Stimulated activated effector memory CD8-positive, alpha-beta T cell treated with anti-CD3 and anti-CD28 coated beads, Interleukin-12 subunit alpha, Interleukin-12 subunit beta, amount 100 ng/mL, for 72 hours (primary cell): ENCODE results near the gene AFF3.

Experiments
- ATAC-seq: fragments of 150-1000 bp; cut with Tn5 transposase; 2 replicates; pipeline ENCODE4 v1.10.0; 2021
- DNase-seq, 2 donors: peaks; one replicate each; pipeline ENCODE4 v3.0.0; 2021 to 2022; ENCODE audit warnings: low spot score in 2 of 2
- H3K27ac Mint-ChIP-seq: one replicate; pipeline ENCODE4 v1.8.0; 2022; ENCODE audit warnings: mild to moderate bottlenecking, mixed read lengths
- H3K36me3 Mint-ChIP-seq: one replicate; pipeline ENCODE4 v1.8.0; 2022; ENCODE audit warnings: mild to moderate bottlenecking, mixed read lengths
- H3K4me1 Mint-ChIP-seq: one replicate; pipeline ENCODE4 v1.8.0; 2022; ENCODE audit warnings: mixed read lengths
- H3K4me3 Mint-ChIP-seq: one replicate; pipeline ENCODE4 v1.8.0; 2022; ENCODE audit warnings: mild to moderate bottlenecking, mixed read lengths
- H3K9me3 Mint-ChIP-seq: one replicate; pipeline ENCODE4 v1.8.0; 2022; ENCODE audit warnings: mixed read lengths

AFF3 gene

DNA sequence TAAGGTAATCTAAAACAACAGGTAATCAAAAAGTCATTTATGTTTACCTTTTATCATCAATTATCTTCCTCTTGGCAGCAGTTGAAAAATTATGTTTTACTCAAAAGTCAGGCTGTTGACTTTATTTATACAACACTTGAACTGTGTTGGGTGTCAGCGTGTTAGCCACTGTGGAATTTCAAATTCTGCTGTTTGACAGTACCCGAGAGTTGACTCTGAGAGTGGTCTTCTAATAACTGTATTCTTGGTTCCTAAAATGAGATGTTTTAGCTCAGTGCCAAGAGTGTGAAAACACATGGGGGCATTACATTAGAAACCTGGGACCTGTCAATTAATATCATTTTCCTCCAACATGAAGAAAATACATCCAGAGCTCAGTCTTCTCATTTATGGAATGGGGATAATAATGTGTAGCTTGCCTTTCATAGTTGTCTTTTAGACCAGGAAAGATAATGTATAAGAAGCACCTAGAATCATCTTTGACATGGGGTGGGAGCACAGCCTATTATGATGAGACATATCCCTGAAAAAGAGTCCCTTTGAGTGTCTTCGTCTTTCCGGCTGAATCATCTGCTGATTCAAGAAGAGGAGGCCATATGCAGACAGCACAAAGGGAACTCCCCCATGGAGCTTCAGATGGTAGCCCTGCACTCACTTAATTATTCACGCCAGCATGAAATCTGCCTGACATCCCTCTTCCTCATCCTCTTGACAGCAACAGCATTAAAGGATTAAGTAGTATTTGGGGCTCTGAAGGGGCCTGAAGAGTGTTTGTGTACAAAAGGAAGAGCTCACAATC, 89.1 kb downstream of the AFF3 start:
- H3K4me1 Mint-ChIP-seq, result no peaks in the 10 kb centered on the region
- DNase-seq (peak in 1 of 2 donors; percentile 18), ATAC-seq (peak; percentile 36)
- no peaks in the 10 kb centered on the region for H3K36me3 Mint-ChIP-seq
- H3K4me3 Mint-ChIP-seq, result no peak overlapping the region
- H3K9me3 Mint-ChIP-seq, result no peaks in the 10 kb centered on the region
- H3K27ac Mint-ChIP-seq, result no peak overlapping the region

DNA sequence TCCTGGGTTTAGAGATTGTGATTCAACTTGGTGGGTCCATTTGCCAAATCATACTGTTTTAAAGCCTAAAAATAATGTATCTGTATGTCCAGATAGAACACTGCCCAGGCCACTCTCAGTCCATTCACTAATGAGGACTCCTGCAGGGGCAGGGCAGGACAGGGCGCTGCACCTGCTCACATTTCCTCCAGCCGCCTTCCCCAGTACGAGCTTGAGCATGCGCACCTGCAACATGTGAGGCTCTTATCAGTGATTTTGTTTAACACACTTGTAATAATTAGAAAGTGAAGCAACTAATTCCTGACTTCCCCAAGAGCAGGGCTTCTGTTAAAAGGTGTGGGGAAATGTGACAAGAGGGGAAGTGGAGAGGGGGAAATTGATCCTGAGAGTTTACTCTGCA, 89.7 kb downstream of the AFF3 start:
- Mint-ChIP-seq H3K4me1 (no peaks in the 10 kb centered on the region), H3K4me3 (no peak overlapping the region), H3K27ac (no peak overlapping the region), H3K36me3 (no peaks in the 10 kb centered on the region), H3K9me3 (no peaks in the 10 kb centered on the region)
- ATAC-seq, result no peak
- DNase-seq, result peak in 1 of 2 donors; percentile 13

DNA sequence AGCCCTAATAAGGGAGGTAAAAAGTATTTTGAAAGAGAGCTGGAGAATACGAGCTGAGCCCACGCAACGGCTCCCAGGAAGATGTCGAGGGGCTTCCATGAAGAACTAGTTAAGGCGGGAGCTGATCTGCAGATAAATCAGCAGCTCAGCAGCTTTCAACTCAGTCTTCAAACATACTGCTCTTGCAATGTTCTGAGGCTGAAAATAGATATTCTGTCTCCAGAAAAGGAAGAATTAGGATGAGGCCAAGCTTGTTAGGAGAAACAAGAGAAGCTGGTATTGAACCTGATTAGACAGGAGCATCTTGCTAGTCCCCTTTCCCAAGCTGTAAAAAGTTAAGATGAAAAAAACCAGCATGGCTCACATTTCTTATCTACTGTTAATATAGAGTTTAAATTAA, 91.1 kb downstream of the AFF3 start:
- Mint-ChIP-seq H3K4me1 (no peaks in the 10 kb centered on the region), H3K36me3 (no peaks in the 10 kb centered on the region)

DNA sequence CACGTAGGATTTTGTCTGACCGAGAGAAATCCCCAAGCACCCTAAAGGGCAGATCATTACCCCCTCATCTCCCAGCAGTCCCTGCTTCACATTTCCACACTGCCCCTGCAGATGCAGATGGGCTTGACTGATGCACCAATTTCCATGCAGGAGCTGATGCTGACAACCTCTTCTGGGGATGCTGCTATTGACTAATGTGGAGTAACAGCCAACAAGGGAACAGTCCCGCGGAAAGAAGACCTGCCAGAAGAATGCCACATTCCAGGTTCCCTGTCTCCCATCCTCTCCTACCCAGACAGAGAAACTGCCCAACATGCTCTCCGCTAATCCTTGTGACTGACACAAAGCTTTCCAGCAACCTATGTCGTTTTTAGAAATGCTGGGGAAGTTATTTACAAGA, 91.7 kb downstream of the AFF3 start:
- no peak overlapping the region for H3K4me3 Mint-ChIP-seq
- H3K9me3 Mint-ChIP-seq, result no peaks in the 10 kb centered on the region
- no peaks in the 10 kb centered on the region for H3K36me3 Mint-ChIP-seq
- H3K4me1 Mint-ChIP-seq, result no peaks in the 10 kb centered on the region
- no peak overlapping the region for H3K27ac Mint-ChIP-seq
- no peak for ATAC-seq
- no peak for DNase-seq

More for the DNA sequence above, 91.1 kb downstream of the AFF3 start:
- Mint-ChIP-seq H3K27ac (no peak overlapping the region), H3K9me3 (no peaks in the 10 kb centered on the region), H3K4me3 (no peak overlapping the region)
- DNase-seq, result peak in 1 of 2 donors; percentile 8
- ATAC-seq, result no peak

DNA sequence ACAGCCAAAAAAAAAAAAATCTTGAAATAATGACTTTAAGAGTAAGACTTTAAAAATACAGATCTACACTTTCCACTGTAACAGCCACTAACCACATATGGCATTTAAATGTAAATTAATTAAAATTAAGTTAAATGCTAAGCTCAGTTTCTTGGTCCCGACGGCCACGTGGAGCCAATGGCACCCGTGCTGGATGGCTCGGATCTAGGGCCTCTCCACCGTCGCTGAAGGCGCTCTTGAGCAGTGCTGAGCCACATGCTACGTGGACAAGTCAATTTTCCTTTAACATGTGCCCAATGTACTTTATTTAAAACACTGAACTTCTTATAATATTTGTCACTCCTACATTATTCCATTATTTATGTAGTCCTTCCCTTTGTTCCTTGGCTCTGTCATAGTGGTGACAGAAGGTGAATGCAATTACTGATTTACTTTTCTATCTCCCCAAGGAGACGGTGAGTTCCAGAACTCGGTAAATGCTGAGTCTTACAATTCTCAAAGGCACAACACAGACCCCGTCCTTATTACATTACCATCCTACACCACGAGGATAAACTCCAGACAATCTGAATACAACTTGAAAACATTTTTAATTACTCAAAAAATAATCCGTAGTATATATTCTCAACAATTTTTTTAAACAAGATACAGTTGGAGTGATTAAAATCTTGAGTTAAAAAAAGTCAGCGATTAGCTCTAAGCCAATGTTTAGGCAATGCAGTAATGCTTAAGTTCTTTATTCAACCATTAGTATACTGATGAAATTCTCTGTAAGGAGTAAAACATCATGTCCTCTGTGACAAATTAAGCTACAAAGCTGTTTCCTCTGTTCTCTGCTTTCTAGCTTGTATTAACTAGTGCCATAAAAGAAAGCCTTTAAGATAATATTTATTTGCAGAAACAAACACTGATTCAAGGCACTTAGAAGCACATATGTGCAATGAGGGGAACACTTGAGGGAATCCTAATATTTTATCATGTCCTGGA, 95.1 kb downstream of the AFF3 start:
- DNase-seq, result no peak
- Mint-ChIP-seq H3K27ac (no peak overlapping the region), H3K9me3 (no peaks in the 10 kb centered on the region), H3K4me3 (no peak overlapping the region), H3K36me3 (no peaks in the 10 kb centered on the region), H3K4me1 (no peaks in the 10 kb centered on the region)
- no peak for ATAC-seq

DNA sequence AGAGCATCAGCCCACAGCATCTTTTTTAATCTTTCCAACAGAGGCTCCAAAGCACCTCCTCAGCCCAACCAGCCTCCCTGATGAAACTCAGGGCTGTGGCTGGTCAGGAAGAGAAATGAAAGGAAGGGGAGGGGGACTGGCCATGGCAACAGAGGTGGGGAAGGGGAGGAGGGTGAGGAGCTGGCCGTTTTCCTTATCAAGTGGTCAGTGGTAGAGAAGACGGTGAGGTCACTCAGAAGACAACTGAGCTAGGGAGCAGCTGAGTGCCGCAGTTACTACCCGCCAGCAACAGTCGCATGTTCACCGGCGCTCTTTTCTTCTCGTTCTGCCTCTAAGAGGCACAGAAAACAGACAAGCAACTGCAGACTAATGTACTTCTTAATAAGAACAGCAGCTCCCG, 97.4 kb downstream of the AFF3 start:
- Mint-ChIP-seq H3K36me3 (no peaks in the 10 kb centered on the region), H3K4me3 (no peak overlapping the region), H3K27ac (no peak overlapping the region), H3K4me1 (no peaks in the 10 kb centered on the region), H3K9me3 (no peaks in the 10 kb centered on the region)
- DNase-seq (peak in 1 of 2 donors; percentile 4), ATAC-seq (no peak)

DNA sequence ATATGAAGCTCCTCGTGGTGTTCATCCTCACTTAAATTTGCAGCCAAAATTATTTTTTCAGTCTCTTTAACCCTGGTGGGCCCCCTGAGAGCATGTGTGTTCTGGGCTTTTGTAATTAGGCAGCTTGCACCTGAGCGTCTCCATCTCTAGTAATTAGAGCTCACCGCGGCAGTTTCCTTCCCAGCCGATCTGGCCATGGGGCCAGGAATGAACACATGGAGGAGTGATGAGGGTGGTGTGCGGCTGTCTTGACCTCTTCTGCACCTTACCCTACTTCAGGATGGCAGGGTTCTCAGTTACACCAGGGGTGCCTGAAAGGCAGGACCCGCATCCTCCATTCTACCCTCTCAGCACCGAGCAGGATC, 98.5 kb downstream of the AFF3 start:
- Mint-ChIP-seq H3K9me3 (no peaks in the 10 kb centered on the region), H3K4me1 (no peaks in the 10 kb centered on the region), H3K36me3 (no peaks in the 10 kb centered on the region), H3K4me3 (no peak overlapping the region), H3K27ac (no peak overlapping the region)
- ATAC-seq (no peak), DNase-seq (peak in 1 of 2 donors; percentile 18)

DNA sequence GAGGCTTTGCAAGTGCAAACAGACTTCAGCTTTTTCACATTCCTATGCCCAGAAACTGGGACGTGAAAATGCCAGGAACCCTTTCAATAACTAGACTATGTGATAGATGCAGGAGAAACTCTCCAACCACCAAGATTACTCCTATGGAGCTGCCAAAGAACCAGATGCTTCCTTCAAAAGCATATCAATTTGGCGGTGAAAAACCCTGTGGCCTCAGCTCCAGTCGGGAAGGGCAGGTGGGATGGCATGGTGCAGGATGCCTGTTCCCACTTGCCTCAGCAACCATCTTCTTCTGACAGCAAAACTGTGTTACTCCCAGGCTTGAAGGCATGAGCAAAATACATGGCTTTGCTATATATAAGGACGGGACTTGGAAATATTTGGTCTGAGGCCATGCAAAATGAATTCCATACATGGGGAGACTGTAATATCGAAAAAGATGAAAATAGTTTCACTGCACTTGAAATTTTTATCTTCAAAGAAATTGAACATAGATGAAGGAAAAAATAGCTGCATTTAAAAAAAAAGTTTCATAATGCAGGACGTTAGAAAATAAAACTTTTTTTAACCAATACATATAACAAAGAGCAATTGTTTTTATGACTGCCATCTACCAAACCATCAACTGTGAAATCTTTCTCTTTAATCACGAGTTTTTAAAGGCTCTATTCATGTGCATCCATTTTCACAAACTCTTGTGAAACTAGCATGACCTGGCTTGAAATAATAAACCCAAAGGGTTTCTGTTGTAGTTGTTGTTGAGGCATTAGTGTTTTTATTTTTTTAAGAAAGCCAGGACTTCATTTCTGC, 99.1 kb downstream of the AFF3 start:
- no peak overlapping the region for H3K4me3 Mint-ChIP-seq
- ATAC-seq (no peak), DNase-seq (no peak)
- H3K4me1 Mint-ChIP-seq, result no peaks in the 10 kb centered on the region
- H3K9me3 Mint-ChIP-seq, result no peaks in the 10 kb centered on the region
- no peak overlapping the region for H3K27ac Mint-ChIP-seq
- H3K36me3 Mint-ChIP-seq, result no peaks in the 10 kb centered on the region

DNA sequence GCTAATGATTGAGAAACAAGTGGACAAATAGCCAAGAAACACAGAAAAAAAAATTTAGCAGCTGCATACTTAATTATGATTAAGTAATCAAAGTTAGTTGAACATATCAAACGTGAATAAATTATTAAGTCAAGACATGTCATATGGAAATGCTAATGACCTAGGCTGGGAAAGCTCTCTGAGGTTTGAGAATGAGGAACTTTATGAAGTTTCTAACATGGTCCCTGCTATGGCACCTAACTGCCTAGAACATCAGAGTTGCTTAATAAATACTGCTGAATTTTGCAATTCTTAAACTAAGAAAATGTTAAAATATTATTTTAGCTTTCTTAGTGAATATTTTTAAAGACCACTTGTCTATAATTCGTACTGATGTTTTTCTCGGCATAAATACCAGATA, 99.8 kb downstream of the AFF3 start:
- H3K27ac Mint-ChIP-seq, result no peak overlapping the region
- H3K9me3 Mint-ChIP-seq, result no peaks in the 10 kb centered on the region
- no peaks in the 10 kb centered on the region for H3K4me1 Mint-ChIP-seq
- no peak for ATAC-seq
- no peak for DNase-seq
- H3K4me3 Mint-ChIP-seq, result no peak overlapping the region
- no peaks in the 10 kb centered on the region for H3K36me3 Mint-ChIP-seq

DNA sequence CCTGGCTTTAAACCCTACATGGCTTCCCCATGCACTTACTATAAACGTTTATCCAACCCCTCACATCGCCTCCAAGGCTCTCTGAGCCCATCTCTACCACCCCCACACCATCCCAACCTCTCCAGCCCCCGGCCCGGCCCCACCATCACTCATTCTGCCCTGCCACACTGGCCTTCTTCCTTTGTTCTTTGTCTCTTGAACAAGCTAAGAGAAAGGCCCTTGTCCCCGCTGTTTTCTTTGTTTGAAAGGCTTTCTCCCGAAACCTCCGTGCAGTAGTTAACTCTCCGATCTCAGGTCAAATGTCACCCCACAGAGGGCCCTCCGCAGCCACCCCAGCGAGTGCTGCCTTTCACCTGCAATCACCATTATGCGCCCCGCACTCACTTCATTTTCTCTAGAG, 100.4 kb downstream of the AFF3 start:
- DNase-seq (peak in 1 of 2 donors; percentile 17), ATAC-seq (no peak)
- no peak overlapping the region for H3K4me3 Mint-ChIP-seq
- no peaks in the 10 kb centered on the region for H3K36me3 Mint-ChIP-seq
- H3K4me1 Mint-ChIP-seq, result no peaks in the 10 kb centered on the region
- H3K27ac Mint-ChIP-seq, result no peak overlapping the region
- no peaks in the 10 kb centered on the region for H3K9me3 Mint-ChIP-seq

DNA sequence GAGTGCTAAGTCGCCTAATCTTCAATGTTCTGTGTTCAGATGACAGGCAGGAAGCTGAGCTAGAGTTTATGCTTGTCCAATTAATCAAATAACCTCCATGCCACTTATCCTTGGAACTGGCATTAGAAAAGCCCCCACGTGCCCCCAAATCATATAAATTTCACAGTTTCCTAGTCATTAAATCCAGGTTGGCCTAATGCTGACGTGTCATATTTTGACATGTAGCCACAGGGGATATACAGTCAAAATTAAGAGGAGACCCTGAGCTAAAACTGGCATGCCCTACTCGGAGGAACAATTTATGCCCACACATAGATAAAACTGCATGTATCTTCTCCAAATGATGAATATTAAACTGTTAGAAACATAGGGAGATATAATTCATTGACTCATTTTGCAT, 101.0 kb downstream of the AFF3 start:
- Mint-ChIP-seq H3K4me1 (no peaks in the 10 kb centered on the region), H3K9me3 (no peaks in the 10 kb centered on the region), H3K4me3 (no peak overlapping the region), H3K36me3 (no peaks in the 10 kb centered on the region), H3K27ac (no peak overlapping the region)
- ATAC-seq, result no peak
- DNase-seq, result no peak

DNA sequence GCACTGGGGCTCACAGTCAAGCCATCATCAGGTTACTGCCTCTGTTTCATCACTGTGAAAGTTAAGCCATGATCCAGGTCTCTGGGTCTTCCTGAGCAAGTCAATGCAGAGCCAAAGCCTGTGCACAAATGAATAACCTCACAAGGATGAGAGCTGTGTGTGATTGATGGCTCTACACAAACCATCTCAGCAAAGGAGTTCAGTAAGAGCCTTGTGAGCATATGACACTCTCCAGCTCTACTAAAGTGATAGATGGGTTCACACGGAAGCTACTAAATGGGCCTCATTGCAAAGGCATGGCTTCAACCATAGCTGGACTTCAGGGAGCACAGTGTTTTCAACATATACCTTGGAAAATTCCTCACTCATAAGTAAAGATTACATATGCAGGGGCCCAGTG, 101.5 kb downstream of the AFF3 start:
- Mint-ChIP-seq H3K4me1 (no peaks in the 10 kb centered on the region), H3K9me3 (no peaks in the 10 kb centered on the region), H3K36me3 (no peaks in the 10 kb centered on the region), H3K27ac (no peak overlapping the region), H3K4me3 (no peak overlapping the region)
- ATAC-seq, result no peak
- DNase-seq, result no peak

DNA sequence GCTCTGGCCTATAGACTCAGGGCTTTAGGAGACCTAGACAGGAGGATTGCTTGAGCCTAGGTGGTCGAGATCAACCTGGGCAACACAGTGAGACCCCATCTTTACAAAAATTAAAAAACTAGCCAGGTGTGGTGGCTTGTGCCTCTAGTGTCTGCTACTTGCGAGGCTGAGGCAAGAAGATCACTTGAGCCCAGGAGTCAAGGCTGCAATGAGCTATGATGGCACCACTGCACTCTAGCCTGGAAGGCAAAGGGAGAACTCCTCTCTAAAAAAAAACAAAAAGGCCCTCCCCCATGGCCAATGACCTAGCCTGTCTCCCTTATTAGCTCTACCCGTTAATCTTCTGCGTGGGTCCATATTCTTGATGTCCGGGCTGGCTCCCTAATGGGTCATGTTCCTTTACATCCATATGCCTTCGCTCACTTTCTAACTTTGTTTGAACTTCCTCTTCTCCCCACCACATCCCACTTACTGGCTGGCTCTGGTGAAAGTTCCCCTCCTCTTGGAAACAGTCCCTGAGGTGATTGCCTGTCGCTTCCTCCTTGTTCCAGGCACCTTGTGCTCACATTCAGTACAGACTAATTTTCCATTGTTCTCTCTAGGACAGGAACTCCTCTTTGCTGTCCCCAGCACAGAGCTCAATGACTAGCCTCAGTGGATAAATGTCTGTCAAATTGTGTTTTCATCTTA, 103.0 kb downstream of the AFF3 start:
- no peaks in the 10 kb centered on the region for H3K4me1 Mint-ChIP-seq
- ATAC-seq (peak; percentile 24), DNase-seq (no peak)
- H3K27ac Mint-ChIP-seq, result no peak overlapping the region
- no peaks in the 10 kb centered on the region for H3K9me3 Mint-ChIP-seq
- no peak overlapping the region for H3K4me3 Mint-ChIP-seq
- no peaks in the 10 kb centered on the region for H3K36me3 Mint-ChIP-seq

DNA sequence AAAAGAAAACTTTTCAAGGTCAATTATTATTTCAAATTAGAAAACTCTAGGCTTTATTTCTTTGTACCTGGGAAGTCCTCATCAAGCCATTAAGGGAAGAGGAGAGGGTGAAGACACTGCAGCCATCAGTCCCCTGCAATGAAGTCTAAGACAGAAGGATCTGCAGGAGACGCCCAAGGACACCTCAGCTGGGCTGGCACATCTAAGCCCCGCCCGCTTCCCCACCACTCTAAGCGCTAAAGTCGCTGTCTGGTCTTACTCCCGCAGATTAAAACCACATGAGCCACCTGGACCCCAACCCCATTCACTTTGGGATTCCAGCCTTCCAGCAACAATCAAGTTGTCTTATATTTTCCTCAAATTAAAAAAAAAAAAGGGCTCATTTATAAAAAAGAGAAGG, 104.4 kb downstream of the AFF3 start:
- no peak for DNase-seq
- Mint-ChIP-seq H3K27ac (no peak overlapping the region), H3K9me3 (no peaks in the 10 kb centered on the region), H3K4me3 (no peak overlapping the region), H3K36me3 (no peaks in the 10 kb centered on the region), H3K4me1 (no peaks in the 10 kb centered on the region)
- no peak for ATAC-seq

DNA sequence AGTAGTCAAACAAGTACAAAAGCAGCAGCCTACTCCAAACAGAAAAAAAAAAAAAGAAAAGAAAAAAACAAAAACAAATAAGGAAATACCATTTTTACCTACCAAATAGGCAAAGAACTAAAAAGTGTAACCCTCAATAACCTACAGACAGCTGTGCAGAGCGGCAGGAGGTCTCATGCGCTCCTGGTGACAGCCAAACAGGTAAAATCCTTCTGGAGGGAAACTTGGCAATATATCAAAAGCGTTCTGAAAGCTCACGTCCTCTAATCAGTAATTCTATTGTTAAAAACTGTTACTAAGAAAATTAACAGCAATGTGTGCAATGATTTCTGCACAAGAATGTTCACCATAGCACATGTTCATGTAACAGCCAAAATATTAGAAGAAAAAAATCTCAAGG, 105.6 kb downstream of the AFF3 start:
- no peaks in the 10 kb centered on the region for H3K9me3 Mint-ChIP-seq
- no peak for DNase-seq
- no peaks in the 10 kb centered on the region for H3K4me1 Mint-ChIP-seq
- no peak overlapping the region for H3K27ac Mint-ChIP-seq
- no peak for ATAC-seq
- H3K36me3 Mint-ChIP-seq, result no peaks in the 10 kb centered on the region
- no peak overlapping the region for H3K4me3 Mint-ChIP-seq
